B cell (primary cell): ENCODE results near the gene KIF16B.

Experiments
- EZH2 ChIP-seq: IDR thresholded peaks from 2 replicates; pipeline ENCODE4 v1.6.1; 2012; ENCODE audit warnings: borderline replicate concordance, low read depth, mild to moderate bottlenecking, moderate library complexity, low read length; ENCODE audit not compliant: insufficient read depth, poor library complexity, severe bottlenecking
- TF ChIP-seq, protein P1 (sequence below): fragments of 200-600 bp; IDR thresholded peaks from one replicate; pipeline ENCODE4 v1.8.0; 2022; ENCODE audit warnings: antibody characterized with exemption, mild to moderate bottlenecking

DNA sequence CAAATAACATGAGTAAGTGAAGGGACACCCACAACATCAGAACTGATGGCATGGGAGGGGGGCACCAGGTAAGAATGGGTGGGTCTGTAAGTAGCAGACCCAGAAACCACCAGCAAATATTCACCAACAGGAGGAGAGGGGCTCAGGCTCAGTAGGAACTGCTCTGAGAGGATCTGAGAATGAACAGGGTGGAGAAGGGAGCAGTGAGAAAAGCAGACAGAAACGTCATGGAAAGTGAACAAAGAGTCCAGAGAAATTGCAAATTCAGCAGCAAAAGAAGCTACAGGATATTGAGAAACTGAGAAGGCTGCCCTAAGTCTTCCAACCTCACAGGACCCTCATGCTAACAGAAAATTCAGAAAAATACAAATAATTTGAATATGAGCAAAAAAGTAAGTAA, 121.3 kb downstream of the KIF16B start:
- TF ChIP-seq, protein P1, sequence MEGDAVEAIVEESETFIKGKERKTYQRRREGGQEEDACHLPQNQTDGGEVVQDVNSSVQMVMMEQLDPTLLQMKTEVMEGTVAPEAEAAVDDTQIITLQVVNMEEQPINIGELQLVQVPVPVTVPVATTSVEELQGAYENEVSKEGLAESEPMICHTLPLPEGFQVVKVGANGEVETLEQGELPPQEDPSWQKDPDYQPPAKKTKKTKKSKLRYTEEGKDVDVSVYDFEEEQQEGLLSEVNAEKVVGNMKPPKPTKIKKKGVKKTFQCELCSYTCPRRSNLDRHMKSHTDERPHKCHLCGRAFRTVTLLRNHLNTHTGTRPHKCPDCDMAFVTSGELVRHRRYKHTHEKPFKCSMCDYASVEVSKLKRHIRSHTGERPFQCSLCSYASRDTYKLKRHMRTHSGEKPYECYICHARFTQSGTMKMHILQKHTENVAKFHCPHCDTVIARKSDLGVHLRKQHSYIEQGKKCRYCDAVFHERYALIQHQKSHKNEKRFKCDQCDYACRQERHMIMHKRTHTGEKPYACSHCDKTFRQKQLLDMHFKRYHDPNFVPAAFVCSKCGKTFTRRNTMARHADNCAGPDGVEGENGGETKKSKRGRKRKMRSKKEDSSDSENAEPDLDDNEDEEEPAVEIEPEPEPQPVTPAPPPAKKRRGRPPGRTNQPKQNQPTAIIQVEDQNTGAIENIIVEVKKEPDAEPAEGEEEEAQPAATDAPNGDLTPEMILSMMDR = no peak
- TF ChIP-seq EZH2 = no peak
